SU-DHL-6 (cell line): ENCODE data around the gene NAA11.

Experiments
- H2AFZ ChIP-seq: fragments of 200-600 bp; sonication (generic); 2 replicates; pipeline ENCODE4 v1.6.1; 2014; ENCODE audit warnings: low read depth, mild to moderate bottlenecking, moderate library complexity, mixed read lengths, antibody characterized with exemption, low read length; ENCODE audit not compliant: severe bottlenecking
- H3F3A ChIP-seq: fragments of 200-600 bp; shearing (Covaris generic); 2 replicates; pipeline ENCODE4 v1.6.0; 2016; ENCODE audit warnings: antibody characterized with exemption, mild to moderate bottlenecking; ENCODE audit not compliant: insufficient read depth
- H3K27ac ChIP-seq: fragments of 200-600 bp; sonication (generic); 2 replicates; pipeline ENCODE4 v1.5.1; 2016; ENCODE audit warnings: low read depth, mild to moderate bottlenecking, low read length, moderate library complexity, mixed read lengths
- H3K27me3 ChIP-seq: fragments of 200-600 bp; sonication (generic), shearing (Covaris generic); 2 replicates; pipeline ENCODE4 v1.6.0; 2014; ENCODE audit warnings: mild to moderate bottlenecking, low read length
- H3K36me3 ChIP-seq: fragments of 200-600 bp; sonication (generic); 2 replicates; pipeline ENCODE4 v1.6.1; 2014; ENCODE audit warnings: mild to moderate bottlenecking, low read length, mixed read lengths
- H3K4me2 ChIP-seq: fragments of 300-600, 200-600 bp; shearing (Covaris generic), sonication (generic); 2 replicates; pipeline ENCODE4 v1.6.0; 2014; ENCODE audit warnings: low read length, low read depth, mild to moderate bottlenecking; ENCODE audit not compliant: poor library complexity, severe bottlenecking
- H3K4me3 ChIP-seq: fragments of 200-600 bp; sonication (generic); 2 replicates; pipeline ENCODE4 v1.5.1; 2014; ENCODE audit warnings: antibody characterized with exemption, low read length, mild to moderate bottlenecking, mixed read lengths; ENCODE audit not compliant: insufficient read depth, poor library complexity, severe bottlenecking
- H3K79me2 ChIP-seq: fragments of 200-600 bp; sonication (generic); 2 replicates; pipeline ENCODE4 v1.6.1; 2014; ENCODE audit warnings: mild to moderate bottlenecking, low read length, moderate library complexity; ENCODE audit not compliant: insufficient read depth
- H3K9ac ChIP-seq: fragments of 200-600 bp; sonication (generic); 2 replicates; pipeline ENCODE4 v1.7.0; 2014; ENCODE audit warnings: mild to moderate bottlenecking, low read length
- H3K9me2 ChIP-seq: fragments of 200-600 bp; sonication (generic); replicated peaks from 2 replicates; pipeline ENCODE4 v1.6.1; 2014; ENCODE audit warnings: low read length; ENCODE audit not compliant: insufficient read depth
- H3K9me3 ChIP-seq: fragments of 200-600 bp; sonication (generic); 2 replicates; pipeline ENCODE4 v1.6.1; 2014; ENCODE audit warnings: low read length, mixed read lengths; ENCODE audit not compliant: insufficient read depth
- H4K20me1 ChIP-seq: fragments of 200-600 bp; sonication (generic); 2 replicates; pipeline ENCODE4 v1.6.1; 2014; ENCODE audit warnings: low read depth, mild to moderate bottlenecking, antibody characterized with exemption, low read length, moderate library complexity, mixed read lengths
- CTCF ChIP-seq: fragments of 200-600 bp; sonication (generic); IDR thresholded peaks from one replicate; pipeline ENCODE4 v1.5.1; 2017; ENCODE audit warnings: antibody characterized with exemption, mild to moderate bottlenecking, low read length, moderate library complexity; ENCODE audit not compliant: insufficient read depth, poor library complexity, severe bottlenecking
- EZH2phosphoT487 ChIP-seq: fragments of 200-600 bp; sonication (generic), shearing (Covaris generic); conservative IDR thresholded peaks from 2 replicates; pipeline ENCODE4 v1.6.1; 2018; ENCODE audit warnings: mild to moderate bottlenecking, antibody characterized with exemption, low read length, moderate library complexity, mixed read lengths

The NAA11 gene

GRCh38 chr4:79296768-79297428 lies 29.0 kb downstream of the NAA11 start:
- TF ChIP-seq EZH2phosphoT487 (no peak), CTCF (no peak)
- Histone ChIP-seq H3K4me2 (no peak overlapping the region), H3K27me3 (no peaks in the 10 kb centered on the region), H3K4me3 (no peak overlapping the region), H3K9me3 (no peaks in the 10 kb centered on the region), H3K36me3 (no peaks in the 10 kb centered on the region), H3K79me2 (no peaks in the 10 kb centered on the region), H2AFZ (no peak overlapping the region), H3K9me2 (no peaks in the 10 kb centered on the region), H3K27ac (no peak overlapping the region), H4K20me1 (no peaks in the 10 kb centered on the region), H3F3A (no peaks in the 10 kb centered on the region), H3K9ac (no peak overlapping the region)

DNA sequence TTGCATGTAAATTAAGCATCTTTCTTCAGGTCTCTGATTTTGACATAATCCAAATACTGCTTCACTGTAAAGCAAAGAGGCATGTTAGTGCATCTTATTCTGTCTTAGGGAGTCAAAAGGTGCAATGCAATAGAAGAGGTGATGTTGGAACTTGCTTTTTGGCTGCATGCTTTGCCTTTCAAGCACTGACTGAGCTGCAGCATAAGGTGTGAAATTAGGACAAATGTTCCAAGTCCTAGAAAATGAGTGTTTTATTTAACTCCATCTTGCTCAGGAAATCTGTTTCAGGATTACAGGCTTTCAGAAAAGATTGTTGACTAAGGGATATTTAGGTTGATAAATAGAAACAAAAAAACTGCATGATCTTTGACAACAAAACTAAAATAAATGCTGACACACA lies 30.8 kb downstream of the NAA11 start:
- TF ChIP-seq CTCF (no peak), EZH2phosphoT487 (no peak)
- Histone ChIP-seq H2AFZ (no peak overlapping the region), H3K79me2 (no peaks in the 10 kb centered on the region), H3K9ac (no peak overlapping the region), H3K27ac (no peak overlapping the region), H3K4me2 (no peak overlapping the region), H3F3A (no peaks in the 10 kb centered on the region), H3K9me3 (no peaks in the 10 kb centered on the region), H3K36me3 (no peaks in the 10 kb centered on the region), H4K20me1 (no peaks in the 10 kb centered on the region), H3K9me2 (no peaks in the 10 kb centered on the region), H3K27me3 (no peaks in the 10 kb centered on the region), H3K4me3 (no peak overlapping the region)

GRCh38 chr4:79294064-79294463 lies 31.8 kb downstream of the NAA11 start:
- no peaks in the 10 kb centered on the region for H4K20me1 ChIP-seq
- no peaks in the 10 kb centered on the region for H3K36me3 ChIP-seq
- H3K9me2 ChIP-seq: no peaks in the 10 kb centered on the region
- H3K79me2 ChIP-seq: no peaks in the 10 kb centered on the region
- no peaks in the 10 kb centered on the region for H3F3A ChIP-seq
- no peak overlapping the region for H3K27ac ChIP-seq
- no peak overlapping the region for H3K9ac ChIP-seq
- no peaks in the 10 kb centered on the region for H3K9me3 ChIP-seq
- H2AFZ ChIP-seq: no peak overlapping the region
- no peak overlapping the region for H3K4me2 ChIP-seq
- H3K4me3 ChIP-seq: no peak overlapping the region
- TF ChIP-seq CTCF: no peak
- no peak for TF ChIP-seq EZH2phosphoT487
- no peaks in the 10 kb centered on the region for H3K27me3 ChIP-seq

DNA sequence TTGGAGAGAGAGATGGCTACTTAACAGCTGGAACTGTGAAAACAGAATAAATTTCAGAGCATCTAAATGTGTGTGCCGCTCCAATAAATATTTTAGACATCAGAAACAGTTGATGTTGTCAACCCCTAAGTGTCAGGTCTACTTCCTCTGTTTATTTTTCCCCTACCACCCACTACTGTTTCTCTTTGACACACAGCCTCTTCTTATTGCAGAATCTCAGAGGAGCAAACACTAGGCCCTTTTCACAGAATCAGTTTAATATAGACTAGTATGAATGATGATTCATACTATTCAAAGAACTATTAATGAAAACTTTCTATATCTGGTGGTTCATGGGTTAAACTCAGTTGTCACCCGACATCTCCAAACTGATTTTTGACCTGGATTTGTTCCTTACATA lies 33.9 kb downstream of the NAA11 start:
- no peak overlapping the region for H2AFZ ChIP-seq
- no peaks in the 10 kb centered on the region for H4K20me1 ChIP-seq
- H3K36me3 ChIP-seq: no peaks in the 10 kb centered on the region
- no peaks in the 10 kb centered on the region for H3K9me3 ChIP-seq
- no peaks in the 10 kb centered on the region for H3K79me2 ChIP-seq
- no peaks in the 10 kb centered on the region for H3K9me2 ChIP-seq
- no peaks in the 10 kb centered on the region for H3K27me3 ChIP-seq
- TF ChIP-seq EZH2phosphoT487 (no peak), CTCF (no peak)
- H3K9ac ChIP-seq: no peak overlapping the region
- no peak overlapping the region for H3K4me3 ChIP-seq
- H3K4me2 ChIP-seq: no peak overlapping the region
- H3K27ac ChIP-seq: no peak overlapping the region
- no peaks in the 10 kb centered on the region for H3F3A ChIP-seq
